ENCODE data around the gene MXD1. TPM values are rescaled to one million over a fixed set of nuclear protein-coding genes. Genes with fewer than 3 reads are reported as not detected.

The MXD1 gene
- total and polyA plus RNA-seq, 2 donors (not counting 3 experiments of a cell fraction or from before 2014, with no cell fraction given), result 6.7 to 10.6 TPM

GRCh38 chr2:69977186-69977585 is 62.3 kb downstream of the MXD1 start:
- dilution Hi-C loops (cut with MboI; ENCODE audit: extremely low pct_ligation_motif_present, low sequenced_read_pairs) (no loop called here), intact Hi-C loops (cut with micrococcal nuclease) (no loop called here)
- Histone ChIP-seq H3K79me2 (ENCODE audit: control insufficient read depth, insufficient read depth, low read length) (no peaks in the 10 kb centered on the region), H3K4me3 (replicated peaks in 1 of 3; ENCODE audit: insufficient read depth in 1 of 3, low read depth in 1 of 3, low read length in 3 of 3) (no peak overlapping the region), H3K9me1 (replicated peaks; ENCODE audit: control insufficient read depth, extremely low read depth, insufficient read depth, low read length) (no peaks in the 10 kb centered on the region), H3K9ac (replicated peaks; ENCODE audit: extremely low read depth, insufficient read depth, low read length) (no peak overlapping the region), H3K4me2 (ENCODE audit: insufficient read depth, low read length) (no peak overlapping the region), H2AFZ (ENCODE audit: low read depth, low read length) (no peak overlapping the region), H3K27ac (ENCODE audit: insufficient read depth, low read depth, low read length) (no peak overlapping the region), H3K27me3 (ENCODE audit: control insufficient read depth in 2 of 2, insufficient read depth in 2 of 2, low read length in 2 of 2) (peaks cover 2 to 4% of the 10 kb centered on the region in 2 experiments), H3K36me3 (ENCODE audit: control insufficient read depth in 2 of 2, extremely low read depth in 1 of 2, insufficient read depth in 2 of 2, low read length in 2 of 2) (no peaks in the 10 kb centered on the region), H3K4me1 (ENCODE audit: control insufficient read depth, extremely low read depth, insufficient read depth, low read length) (no peaks in the 10 kb centered on the region), H4K20me1 (replicated peaks; ENCODE audit: control insufficient read depth, extremely low read depth, insufficient read depth, low read length) (no peaks in the 10 kb centered on the region), H3K9me3 (replicated peaks; ENCODE audit: control insufficient read depth, insufficient read depth, low read length) (no peaks in the 10 kb centered on the region)
- no peak for TF ChIP-seq POLR2A (IDR thresholded peaks at IDR 0.05; ENCODE audit: low read depth, low read length)
- TF ChIP-seq FOS (IDR thresholded peaks at IDR 0.05; ENCODE audit: borderline replicate concordance, insufficient read depth, low read length), result no peak
- no peak for TF ChIP-seq CTCF (IDR thresholded peaks at IDR 0.05; ENCODE audit: extremely low read depth in 1 of 2, insufficient read depth in 1 of 2, low read depth in 1 of 2, low read length in 2 of 2)
- TF ChIP-seq MYC (IDR thresholded peaks at IDR 0.05; ENCODE audit: low read depth, low read length), result no peak
- TF ChIP-seq, protein P1, sequence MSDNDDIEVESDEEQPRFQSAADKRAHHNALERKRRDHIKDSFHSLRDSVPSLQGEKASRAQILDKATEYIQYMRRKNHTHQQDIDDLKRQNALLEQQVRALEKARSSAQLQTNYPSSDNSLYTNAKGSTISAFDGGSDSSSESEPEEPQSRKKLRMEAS (IDR thresholded peaks at IDR 0.05; ENCODE audit: insufficient read depth, insufficient read length), result no peak
- no peak for TF ChIP-seq GATA2 (IDR thresholded peaks at IDR 0.05; ENCODE audit: insufficient read depth, insufficient read length, low read depth, low read length)
- ChIA-PET CTCF (no interaction called here), POLR2A (no interaction called here)
- DNase-seq (ENCODE audit: low read depth, low spot score) (no peak), FAIRE-seq (no peak)
- no TSS peak for BruUV-seq (replicated peaks)

Measured in endothelial cell of umbilical vein (primary cell).